Vagina (tissue), 2 donors: ENCODE measurements around the gene NRXN3. TPM values are rescaled to one million over a fixed set of nuclear protein-coding genes. Genes with fewer than 3 reads are reported as not detected.

Experiments
- DNase-seq, 2 donors: peaks; one replicate each; pipeline ENCODE4 v3.0.0-alpha.2; 2017; ENCODE audit errors: extremely low spot score in 2 of 2
- H3K27ac ChIP-seq: fragments of 200-600 bp; sonication (generic); one replicate; pipeline ENCODE4 v1.5.1; 2019
- H3K27me3 ChIP-seq: fragments of 200-600 bp; sonication (generic); one replicate; pipeline ENCODE4 v1.5.1; 2019
- H3K36me3 ChIP-seq, 2 donors: fragments of 200-600 bp; sonication (generic); one replicate each; pipeline ENCODE4 v1.5.1; 2017 to 2019
- H3K4me1 ChIP-seq: fragments of 200-600 bp; sonication (generic); one replicate; pipeline ENCODE4 v1.5.1; 2019
- H3K4me3 ChIP-seq, 2 donors: fragments of 200-600 bp; sonication (generic); 1 replicate in 1 of 2; 2 replicates in 1 of 2; pipeline ENCODE4 v1.5.1; 2016 to 2019
- H3K9me3 ChIP-seq: fragments of 200-600 bp; sonication (generic); one replicate; pipeline ENCODE4 v1.5.1; 2019
- POLR2A ChIP-seq, 2 donors: fragments of 450-650 bp; IDR thresholded peaks; one replicate each; pipeline ENCODE4 v1.6.1; 2017; ENCODE audit warnings: antibody characterized with exemption in 2 of 2, mild to moderate bottlenecking in 2 of 2, moderate library complexity in 2 of 2
- POLR2AphosphoS5 ChIP-seq, 2 donors: sonication (generic); formaldehyde crosslinking; IDR thresholded peaks; one replicate each; pipeline ENCODE4 v1.9.0; 2017; ENCODE audit warnings: antibody characterized with exemption in 2 of 2, mild to moderate bottlenecking in 2 of 2, low read depth in 1 of 2; ENCODE audit not compliant: insufficient read depth in 1 of 2
- intact Hi-C: fragments of 100-400 bp; cut with DNase I; formaldehyde crosslinking; loops from one replicate; pipeline ENCODE4 v1.15.1; 2023
- total RNA-seq: library from RNA; depleted of rRNA; stranded (reverse); fragments of >200 nt; gene quantifications from one replicate; pipeline ENCODE4 v1.2.3, GENCODE V29; 2016
- TF ChIP-seq, protein P1 (sequence below), 3 experiments: fragments of 450-650 bp in 2 of 3; fragments of 200-600 bp in 1 of 3; sonication (generic) in 1 of 3; IDR thresholded peaks; one replicate each; pipeline ENCODE4 v1.5.1; 2017 to 2019; ENCODE audit warnings: antibody characterized with exemption in 3 of 3, mild to moderate bottlenecking in 2 of 3, moderate library complexity in 2 of 3

Gene NRXN3
- total RNA-seq, 1 donor from 2014 or later = 4.7 TPM

DNA sequence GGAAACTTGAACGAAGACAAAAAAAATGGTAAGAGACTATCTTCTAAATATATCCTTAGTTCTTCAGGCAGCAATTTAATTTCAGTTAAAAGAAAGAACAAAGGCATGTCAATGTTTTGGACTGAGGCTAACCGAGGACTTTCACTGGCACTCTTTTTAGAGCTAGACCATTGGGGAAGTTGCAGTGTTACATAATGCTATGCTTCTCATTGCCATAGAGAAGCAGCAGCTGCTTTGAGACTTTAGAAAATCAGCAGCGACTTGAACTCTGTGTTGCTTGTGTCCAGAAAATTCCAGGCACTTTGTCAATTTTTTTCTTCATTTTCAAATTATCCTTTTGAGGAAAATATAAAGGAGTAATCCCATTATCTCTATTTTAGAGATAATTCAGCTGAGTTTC, 964.2 kb downstream of the NRXN3 start:
- H3K27me3 ChIP-seq = no peaks in the 10 kb centered on the region
- no peaks in the 10 kb centered on the region for H3K36me3 ChIP-seq
- H3K27ac ChIP-seq = no peak overlapping the region
- H3K9me3 ChIP-seq = no peaks in the 10 kb centered on the region
- no peaks in the 10 kb centered on the region for H3K4me1 ChIP-seq
- intact Hi-C loops = no loop called here
- no peak for TF ChIP-seq POLR2A (IDR thresholded peaks at IDR 0.05)
- TF ChIP-seq POLR2AphosphoS5 (IDR thresholded peaks at IDR 0.05; ENCODE audit: insufficient read depth in 1 of 2, low read depth in 1 of 2) = no peak
- TF ChIP-seq, protein P1, sequence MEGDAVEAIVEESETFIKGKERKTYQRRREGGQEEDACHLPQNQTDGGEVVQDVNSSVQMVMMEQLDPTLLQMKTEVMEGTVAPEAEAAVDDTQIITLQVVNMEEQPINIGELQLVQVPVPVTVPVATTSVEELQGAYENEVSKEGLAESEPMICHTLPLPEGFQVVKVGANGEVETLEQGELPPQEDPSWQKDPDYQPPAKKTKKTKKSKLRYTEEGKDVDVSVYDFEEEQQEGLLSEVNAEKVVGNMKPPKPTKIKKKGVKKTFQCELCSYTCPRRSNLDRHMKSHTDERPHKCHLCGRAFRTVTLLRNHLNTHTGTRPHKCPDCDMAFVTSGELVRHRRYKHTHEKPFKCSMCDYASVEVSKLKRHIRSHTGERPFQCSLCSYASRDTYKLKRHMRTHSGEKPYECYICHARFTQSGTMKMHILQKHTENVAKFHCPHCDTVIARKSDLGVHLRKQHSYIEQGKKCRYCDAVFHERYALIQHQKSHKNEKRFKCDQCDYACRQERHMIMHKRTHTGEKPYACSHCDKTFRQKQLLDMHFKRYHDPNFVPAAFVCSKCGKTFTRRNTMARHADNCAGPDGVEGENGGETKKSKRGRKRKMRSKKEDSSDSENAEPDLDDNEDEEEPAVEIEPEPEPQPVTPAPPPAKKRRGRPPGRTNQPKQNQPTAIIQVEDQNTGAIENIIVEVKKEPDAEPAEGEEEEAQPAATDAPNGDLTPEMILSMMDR (IDR thresholded peaks at IDR 0.05) = no peak
- H3K4me3 ChIP-seq = no peak overlapping the region
- no peak for DNase-seq

- no peaks in the 10 kb centered on the region for H3K36me3 ChIP-seq
- TF ChIP-seq POLR2AphosphoS5 (IDR thresholded peaks at IDR 0.05; ENCODE audit: insufficient read depth in 1 of 2, low read depth in 1 of 2) (no peak), POLR2A (IDR thresholded peaks at IDR 0.05) (no peak)
- TF ChIP-seq, protein P1 (IDR thresholded peaks at IDR 0.05) = no peak
- no peak for DNase-seq
- intact Hi-C loops = no loop called here
- H3K4me3 ChIP-seq = no peak overlapping the region
- H3K27ac ChIP-seq = no peak overlapping the region
- H3K9me3 ChIP-seq = no peaks in the 10 kb centered on the region
- no peaks in the 10 kb centered on the region for H3K27me3 ChIP-seq
- no peaks in the 10 kb centered on the region for H3K4me1 ChIP-seq
Measured at GRCh38 chr14:79136071-79137044, 966.2 kb downstream of the NRXN3 start.

- intact Hi-C loops = no loop called here
- H3K9me3 ChIP-seq = no peaks in the 10 kb centered on the region
- TF ChIP-seq POLR2A (IDR thresholded peaks at IDR 0.05) (no peak), POLR2AphosphoS5 (IDR thresholded peaks at IDR 0.05; ENCODE audit: insufficient read depth in 1 of 2, low read depth in 1 of 2) (no peak)
- TF ChIP-seq, protein P1 (IDR thresholded peaks at IDR 0.05) = no peak
- no peak for DNase-seq
- H3K4me3 ChIP-seq = no peak overlapping the region
- no peak overlapping the region for H3K27ac ChIP-seq
- H3K36me3 ChIP-seq = no peaks in the 10 kb centered on the region
- no peaks in the 10 kb centered on the region for H3K4me1 ChIP-seq
- no peaks in the 10 kb centered on the region for H3K27me3 ChIP-seq
Measured at GRCh38 chr14:79137045-79137430, 966.9 kb downstream of the NRXN3 start.

DNA sequence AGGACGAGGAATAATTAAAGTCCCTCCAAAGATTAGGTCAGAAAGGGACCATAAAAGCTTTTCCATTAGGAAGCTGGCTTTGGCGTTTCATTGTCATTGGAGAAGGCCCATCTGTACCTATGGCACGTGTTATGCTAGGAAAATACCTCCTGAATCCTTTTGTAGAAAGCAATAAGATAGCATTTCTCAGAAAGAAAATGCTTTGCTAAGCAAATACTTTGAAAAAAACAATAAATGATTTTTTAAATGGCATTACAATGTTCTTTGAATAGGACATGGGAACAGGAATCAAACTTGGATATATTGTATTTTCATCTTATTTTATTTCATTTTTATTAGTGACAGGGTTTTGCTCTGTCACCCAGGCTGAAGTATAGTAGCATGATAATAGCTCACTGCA, 967.7 kb downstream of the NRXN3 start:
- H3K36me3 ChIP-seq = no peaks in the 10 kb centered on the region
- TF ChIP-seq POLR2A (IDR thresholded peaks at IDR 0.05) = no peak
- TF ChIP-seq, protein P1 (IDR thresholded peaks at IDR 0.05) = no peak
- no peak for TF ChIP-seq POLR2AphosphoS5 (IDR thresholded peaks at IDR 0.05; ENCODE audit: insufficient read depth in 1 of 2, low read depth in 1 of 2)
- H3K27me3 ChIP-seq = no peaks in the 10 kb centered on the region
- no peak overlapping the region for H3K4me3 ChIP-seq
- no peak for DNase-seq
- H3K9me3 ChIP-seq = no peaks in the 10 kb centered on the region
- intact Hi-C loops = no loop called here
- H3K27ac ChIP-seq = no peak overlapping the region
- H3K4me1 ChIP-seq = no peaks in the 10 kb centered on the region

DNA sequence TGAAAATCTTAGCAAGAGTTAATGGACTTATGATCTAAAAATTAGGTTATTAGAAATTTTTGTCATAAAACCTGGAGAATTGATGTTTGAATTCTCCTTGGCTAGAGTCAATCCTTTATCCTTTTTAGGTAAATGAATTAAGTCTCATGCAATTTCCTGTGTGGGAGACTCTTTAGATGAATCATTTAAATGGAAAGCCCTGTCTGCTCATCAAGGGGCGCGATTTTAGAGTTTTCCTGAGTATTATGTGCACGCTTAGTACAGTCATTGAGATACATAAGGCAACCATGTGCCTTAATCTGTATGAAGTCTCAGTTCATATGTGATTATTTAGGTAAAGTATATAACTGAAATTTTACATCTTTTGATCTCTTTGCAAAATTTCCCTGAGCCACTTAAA, 974.7 kb downstream of the NRXN3 start:
- intact Hi-C loops = no loop called here
- H3K9me3 ChIP-seq = no peaks in the 10 kb centered on the region
- TF ChIP-seq, protein P1 (IDR thresholded peaks at IDR 0.05) = no peak
- no peak for TF ChIP-seq POLR2A (IDR thresholded peaks at IDR 0.05)
- no peak for TF ChIP-seq POLR2AphosphoS5 (IDR thresholded peaks at IDR 0.05; ENCODE audit: insufficient read depth in 1 of 2, low read depth in 1 of 2)

More for the DNA sequence above, 974.7 kb downstream of the NRXN3 start:
- H3K27ac ChIP-seq = no peak overlapping the region
- no peak overlapping the region for H3K4me3 ChIP-seq
- no peaks in the 10 kb centered on the region for H3K36me3 ChIP-seq
- DNase-seq = no peak
- no peaks in the 10 kb centered on the region for H3K4me1 ChIP-seq
- no peaks in the 10 kb centered on the region for H3K27me3 ChIP-seq
